Lower leg skin (tissue), 4 donors: ENCODE data around the gene FCN2. TPM values are rescaled to one million over a fixed set of nuclear protein-coding genes. Genes with fewer than 3 reads are reported as not detected.

Experiments
- DNase-seq, 2 donors: peaks; one replicate each; pipeline ENCODE4 v3.0.0-alpha.2; 2019; ENCODE audit warnings: low spot score in 2 of 2
- H3K4me3 ChIP-seq: fragments of 200-600 bp; sonication (generic); 2 replicates; pipeline ENCODE4 v1.5.1; 2017; ENCODE audit warnings: mild to moderate bottlenecking, low read depth; ENCODE audit not compliant: poor library complexity, severe bottlenecking
- POLR2A ChIP-seq, 2 donors: fragments of 450-650 bp; IDR thresholded peaks; one replicate each; pipeline ENCODE4 v1.6.1; 2016 to 2017; ENCODE audit warnings: antibody characterized with exemption in 2 of 2, mild to moderate bottlenecking in 1 of 2, moderate library complexity in 1 of 2
- WGBS, 2 donors: methylation state at CpG; one replicate each; pipeline ENCODE4 v1.1.5; 2018; 5-methylcytosine and 5-hydroxymethylcytosine counted together
- intact Hi-C: fragments of 100-400 bp; cut with DNase I; formaldehyde crosslinking; loops from one replicate; pipeline ENCODE4 v1.15.0; 2023; ENCODE audit warnings: low total_unique reads
- total RNA-seq, 4 donors: library from RNA; depleted of rRNA; stranded (reverse); fragments of >200 nt; gene quantifications; one replicate each; pipeline ENCODE4 v1.1.0, GENCODE V29; 2016
- TF ChIP-seq, protein P1 (sequence below), 3 donors: fragments of 450-650 bp; IDR thresholded peaks; one replicate each; pipeline ENCODE4 v1.5.1; 2016; ENCODE audit warnings: antibody characterized with exemption in 3 of 3, mild to moderate bottlenecking in 3 of 3, moderate library complexity in 2 of 3

Gene FCN2
- total RNA-seq, 4 donors from 2014 or later: 0.29 TPM; not detected in 3

- DNase-seq: no peak
- no peak overlapping the region for H3K4me3 ChIP-seq
- intact Hi-C loops: no loop called here
- WGBS, 2 donors: 87 to 91% methylated on average over 18 of the region's 18 CpGs
- TF ChIP-seq, protein P1, sequence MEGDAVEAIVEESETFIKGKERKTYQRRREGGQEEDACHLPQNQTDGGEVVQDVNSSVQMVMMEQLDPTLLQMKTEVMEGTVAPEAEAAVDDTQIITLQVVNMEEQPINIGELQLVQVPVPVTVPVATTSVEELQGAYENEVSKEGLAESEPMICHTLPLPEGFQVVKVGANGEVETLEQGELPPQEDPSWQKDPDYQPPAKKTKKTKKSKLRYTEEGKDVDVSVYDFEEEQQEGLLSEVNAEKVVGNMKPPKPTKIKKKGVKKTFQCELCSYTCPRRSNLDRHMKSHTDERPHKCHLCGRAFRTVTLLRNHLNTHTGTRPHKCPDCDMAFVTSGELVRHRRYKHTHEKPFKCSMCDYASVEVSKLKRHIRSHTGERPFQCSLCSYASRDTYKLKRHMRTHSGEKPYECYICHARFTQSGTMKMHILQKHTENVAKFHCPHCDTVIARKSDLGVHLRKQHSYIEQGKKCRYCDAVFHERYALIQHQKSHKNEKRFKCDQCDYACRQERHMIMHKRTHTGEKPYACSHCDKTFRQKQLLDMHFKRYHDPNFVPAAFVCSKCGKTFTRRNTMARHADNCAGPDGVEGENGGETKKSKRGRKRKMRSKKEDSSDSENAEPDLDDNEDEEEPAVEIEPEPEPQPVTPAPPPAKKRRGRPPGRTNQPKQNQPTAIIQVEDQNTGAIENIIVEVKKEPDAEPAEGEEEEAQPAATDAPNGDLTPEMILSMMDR (IDR thresholded peaks at IDR 0.05): no peak
- TF ChIP-seq POLR2A (IDR thresholded peaks at IDR 0.05): no peak
Measured at GRCh38 chr9:134843740-134844139, 36.9 kb upstream of the FCN2 start.

- no peak for DNase-seq
- 77 to 89% methylated on average over 5 to 8 of the region's 8 CpGs for WGBS, 2 donors
- TF ChIP-seq, protein P1 (IDR thresholded peaks at IDR 0.05): no peak
- no peak for TF ChIP-seq POLR2A (IDR thresholded peaks at IDR 0.05)
Measured at GRCh38 chr9:134844821-134845220, 35.8 kb upstream of the FCN2 start.

GRCh38 chr9:134846187-134846586 is 34.4 kb upstream of the FCN2 start:
- intact Hi-C loops: no loop called here
- DNase-seq: no peak
- H3K4me3 ChIP-seq: no peak overlapping the region
- TF ChIP-seq POLR2A (IDR thresholded peaks at IDR 0.05): no peak
- TF ChIP-seq, protein P1 (IDR thresholded peaks at IDR 0.05): no peak
- WGBS, 2 donors: 91 to 96% methylated on average over 16 of the region's 16 CpGs

More at GRCh38 chr9:134844821-134845220, 35.8 kb upstream of the FCN2 start:
- intact Hi-C loops: no loop called here
- H3K4me3 ChIP-seq: no peak overlapping the region

DNA sequence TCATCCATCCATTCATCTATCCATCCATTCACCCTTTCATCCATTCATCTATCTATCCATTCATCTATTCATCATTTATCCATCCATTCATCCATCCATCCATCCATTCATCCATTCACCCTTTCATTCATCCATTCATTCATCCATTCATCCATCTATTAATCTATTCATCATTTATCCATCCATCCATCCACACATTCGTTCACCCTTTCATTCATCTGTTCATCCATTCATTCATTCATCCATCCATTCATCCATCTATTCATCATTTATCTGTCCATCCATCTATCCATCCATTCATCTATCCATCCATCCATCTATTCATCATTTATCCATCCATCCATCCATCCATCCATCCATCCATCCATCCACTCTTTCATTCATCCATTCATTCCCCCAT is 33.9 kb upstream of the FCN2 start:
- no peak overlapping the region for H3K4me3 ChIP-seq
- intact Hi-C loops: no loop called here
- TF ChIP-seq POLR2A (IDR thresholded peaks at IDR 0.05): no peak
- TF ChIP-seq, protein P1 (IDR thresholded peaks at IDR 0.05): no peak
- WGBS, 2 donors: 79 to 86% methylated on average over 1 of the region's 1 CpG
- no peak for DNase-seq

- 84 to 96% methylated on average over 3 of the region's 3 CpGs for WGBS, 2 donors
- no peak for DNase-seq
- intact Hi-C loops: no loop called here
Measured at GRCh38 chr9:134847138-134847537, 33.5 kb upstream of the FCN2 start.

More at GRCh38 chr9:134847138-134847537, 33.5 kb upstream of the FCN2 start:
- TF ChIP-seq, protein P1 (IDR thresholded peaks at IDR 0.05): no peak
- no peak for TF ChIP-seq POLR2A (IDR thresholded peaks at IDR 0.05)
- H3K4me3 ChIP-seq: no peak overlapping the region
